Glutamatergic neuron (in vitro differentiated cells): ENCODE measurements around the gene CTNND2. TPM values are rescaled to one million over a fixed set of nuclear protein-coding genes. Genes with fewer than 3 reads are reported as not detected.

Source experiments
- DNase-seq: peaks from one replicate; pipeline ENCODE4 v3.0.0; 2022
- H3K27ac Mint-ChIP-seq: one replicate; pipeline ENCODE4 v1.8.0; 2020; ENCODE audit warnings: mild to moderate bottlenecking, mixed read lengths, inconsistent platforms; ENCODE audit not compliant: unreplicated experiment
- H3K27me3 Mint-ChIP-seq: one replicate; pipeline ENCODE4 v1.8.0; 2020; ENCODE audit warnings: mild to moderate bottlenecking, moderate library complexity, mixed read lengths, inconsistent platforms; ENCODE audit not compliant: unreplicated experiment
- H3K36me3 Mint-ChIP-seq: one replicate; pipeline ENCODE4 v1.8.0; 2020; ENCODE audit warnings: mild to moderate bottlenecking, mixed read lengths, inconsistent platforms; ENCODE audit not compliant: unreplicated experiment
- H3K4me1 Mint-ChIP-seq: one replicate; pipeline ENCODE4 v1.8.0; 2020; ENCODE audit warnings: mild to moderate bottlenecking, low read depth, mixed read lengths, inconsistent platforms; ENCODE audit not compliant: unreplicated experiment
- H3K4me3 Mint-ChIP-seq: one replicate; pipeline ENCODE4 v1.8.0; 2020; ENCODE audit warnings: mild to moderate bottlenecking, mixed read lengths, inconsistent platforms; ENCODE audit not compliant: unreplicated experiment
- H3K9me3 Mint-ChIP-seq: one replicate; pipeline ENCODE4 v1.8.0; 2020; ENCODE audit warnings: mild to moderate bottlenecking, moderate library complexity, mixed read lengths, inconsistent platforms; ENCODE audit not compliant: unreplicated experiment
- CTCF ChIP-seq: fragments of 200-600 bp; sonication (generic); IDR thresholded peaks from one replicate; pipeline ENCODE4 v1.5.0; 2021; ENCODE audit not compliant: partially characterized antibody, unreplicated experiment
- total RNA-seq: library from RNA; stranded (reverse); fragmentation: NEBNext Ultra II Directional; extraction: Animal tissue kit (Norgen Biotek cat#: 25700); gene quantifications from one replicate; pipeline ENCODE4 v1.2.1, GENCODE V29; 2021; ENCODE audit not compliant: unreplicated experiment

CTNND2 gene
- total RNA-seq, 1 donor from 2014 or later, result 134 TPM

DNA sequence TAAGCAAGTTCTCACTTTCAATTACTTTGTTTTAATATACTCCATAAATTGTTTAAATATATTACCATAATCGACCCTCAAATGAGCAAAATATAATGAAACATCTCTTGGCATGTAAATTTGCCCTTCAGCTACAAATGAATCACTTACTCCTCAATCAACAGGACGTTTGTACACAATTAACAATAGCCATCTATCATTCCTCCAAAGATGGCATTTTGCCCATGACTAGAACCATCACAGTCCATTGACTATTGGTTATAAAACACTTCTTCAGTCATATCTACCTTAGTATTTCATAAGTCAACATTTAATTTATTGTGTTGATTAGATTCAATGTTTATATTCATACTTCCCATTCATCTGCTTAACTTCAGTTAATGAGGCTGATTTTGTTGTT is 127.2 kb downstream of the CTNND2 start:
- H3K27ac Mint-ChIP-seq, result no peak overlapping the region
- H3K4me3 Mint-ChIP-seq, result no peak overlapping the region
- TF ChIP-seq CTCF, result no peak
- no peak for DNase-seq
- H3K4me1 Mint-ChIP-seq, result no peaks in the 10 kb centered on the region
- H3K27me3 Mint-ChIP-seq, result no peaks in the 10 kb centered on the region
- H3K36me3 Mint-ChIP-seq, result no peaks in the 10 kb centered on the region
- H3K9me3 Mint-ChIP-seq, result peaks cover 2% of the 10 kb centered on the region

GRCh38 chr5:11770310-11770709 is 133.9 kb downstream of the CTNND2 start:
- H3K36me3 Mint-ChIP-seq, result no peaks in the 10 kb centered on the region
- no peaks in the 10 kb centered on the region for H3K4me1 Mint-ChIP-seq
- no peaks in the 10 kb centered on the region for H3K27me3 Mint-ChIP-seq
- TF ChIP-seq CTCF, result no peak
- H3K9me3 Mint-ChIP-seq, result no peaks in the 10 kb centered on the region
- no peak for DNase-seq
- no peak overlapping the region for H3K27ac Mint-ChIP-seq
- H3K4me3 Mint-ChIP-seq, result no peak overlapping the region

- Mint-ChIP-seq H3K27me3 (peaks cover 2% of the 10 kb centered on the region), H3K27ac (no peak overlapping the region)
These were observed 143.2 kb downstream of the CTNND2 start for GRCh38 chr5:11760934-11761603.

GRCh38 chr5:11758321-11758720 is 145.9 kb downstream of the CTNND2 start:
- peaks cover 3% of the 10 kb centered on the region for H3K27me3 Mint-ChIP-seq

More at GRCh38 chr5:11760934-11761603, 143.2 kb downstream of the CTNND2 start:
- Mint-ChIP-seq H3K36me3 (no peaks in the 10 kb centered on the region), H3K4me1 (no peaks in the 10 kb centered on the region), H3K4me3 (no peak overlapping the region), H3K9me3 (no peaks in the 10 kb centered on the region)
- no peak for DNase-seq
- no peak for TF ChIP-seq CTCF

More at GRCh38 chr5:11758321-11758720, 145.9 kb downstream of the CTNND2 start:
- Mint-ChIP-seq H3K27ac (no peak overlapping the region), H3K36me3 (no peaks in the 10 kb centered on the region), H3K4me3 (no peak overlapping the region), H3K9me3 (no peaks in the 10 kb centered on the region), H3K4me1 (no peaks in the 10 kb centered on the region)
- no peak for TF ChIP-seq CTCF
- DNase-seq, result no peak
